Activated naive CD4-positive, alpha-beta T cell treated with anti-CD3 and anti-CD28 coated beads, Interleukin-2, amount 50 U/mL, for 16 hours (primary cell): ENCODE measurements around the gene HECTD4.
"Not testable (repeated sequence)": the region's sequence is repeated elsewhere in the genome, so short reads cannot be mapped to it uniquely, and the experiment has no call there.

Experiments used
- DNase-seq: peaks from one replicate; pipeline ENCODE4 v3.0.0-alpha.2; 2020

HECTD4 gene

DNA sequence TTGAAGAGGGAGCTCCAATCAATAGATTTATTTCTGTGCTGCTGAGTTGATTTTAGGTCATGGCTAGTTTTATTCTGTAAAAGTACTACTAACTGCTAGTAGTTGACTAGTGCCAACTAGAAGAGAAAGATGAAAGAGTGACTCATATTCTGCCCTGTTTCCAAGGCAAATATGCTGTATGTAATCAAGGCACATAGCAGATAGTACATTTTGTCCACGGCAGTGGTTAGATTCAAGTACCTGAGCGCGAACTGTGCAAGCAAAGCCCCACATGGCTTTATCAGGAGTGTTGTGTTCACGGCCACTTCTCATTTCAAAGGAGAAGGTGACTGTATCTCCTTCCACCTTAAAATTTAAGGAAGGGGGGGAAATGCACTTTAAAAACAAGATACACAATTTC is 130.0 kb downstream of the HECTD4 start:
- DNase-seq = no peak

- DNase-seq = not testable (repeated sequence)
Measured at GRCh38 chr12:112244902-112245301, 137.3 kb downstream of the HECTD4 start.

DNA sequence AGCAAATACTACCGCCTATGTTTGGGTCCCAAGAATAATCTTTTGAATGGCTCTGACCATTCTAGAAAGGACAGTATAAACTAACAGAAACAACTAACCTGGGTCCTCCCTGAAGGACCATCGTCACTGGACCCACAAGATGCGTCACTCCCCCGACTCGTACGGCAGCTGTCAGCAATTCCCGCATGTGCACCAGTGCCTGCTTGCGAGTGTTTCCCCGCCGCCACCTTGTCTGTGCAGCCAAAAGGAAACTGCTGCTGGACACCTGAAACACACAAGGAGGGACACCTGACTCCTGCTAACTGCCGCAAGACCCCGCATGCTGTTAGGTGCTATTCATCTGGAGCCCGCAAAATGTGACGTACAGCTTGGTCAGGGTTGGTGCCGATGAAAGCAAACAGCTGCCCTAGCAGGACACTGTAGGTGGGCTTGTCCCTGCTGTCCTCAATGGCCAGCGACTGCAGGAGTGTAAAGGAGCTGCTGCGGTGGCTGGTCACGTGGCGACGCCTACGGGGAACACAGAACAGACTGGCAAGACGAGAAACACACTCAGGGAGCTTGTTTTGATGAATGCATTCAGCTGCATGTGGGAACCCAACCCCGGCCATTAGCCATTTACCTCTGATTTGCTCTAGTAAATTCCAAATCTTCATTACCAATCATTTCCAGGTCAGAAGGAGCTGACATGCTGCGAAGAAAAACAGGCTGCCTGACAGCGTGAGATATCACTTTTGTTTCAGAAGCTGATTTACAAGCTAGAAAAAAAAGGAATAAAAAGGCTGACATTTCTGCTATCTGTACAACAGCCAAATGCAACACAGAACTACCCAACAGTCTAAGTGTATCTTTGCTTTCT is 138.7 kb downstream of the HECTD4 start:
- DNase-seq = no peak

DNA sequence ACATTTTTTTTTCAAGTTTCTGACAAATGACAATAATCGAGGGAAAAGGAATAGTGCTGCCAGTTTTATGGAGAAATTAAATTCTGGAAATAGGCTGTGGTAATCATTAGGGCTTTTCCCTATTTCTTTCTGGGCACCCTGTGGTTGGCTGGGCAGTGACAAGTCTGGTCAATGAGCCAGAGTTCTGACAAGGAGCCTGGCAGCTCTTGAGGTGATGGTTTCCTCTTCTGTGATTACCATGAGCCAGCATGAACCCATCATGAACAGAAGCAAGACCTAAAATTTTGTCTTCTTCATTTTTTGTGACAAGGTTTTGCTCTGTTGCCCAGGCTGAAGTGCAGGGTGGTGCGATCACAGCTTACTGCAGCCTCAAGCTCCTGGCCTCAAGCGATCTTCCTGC is 141.1 kb downstream of the HECTD4 start:
- no peak for DNase-seq

GRCh38 chr12:112239881-112240280 is 142.3 kb downstream of the HECTD4 start:
- DNase-seq = no peak

- no peak for DNase-seq
Measured at GRCh38 chr12:112239020-112239419, 143.2 kb downstream of the HECTD4 start.

- no peak for DNase-seq
Measured at GRCh38 chr12:112238441-112238840, 143.8 kb downstream of the HECTD4 start.

GRCh38 chr12:112236786-112237185 is 145.4 kb downstream of the HECTD4 start:
- DNase-seq = no peak

DNA sequence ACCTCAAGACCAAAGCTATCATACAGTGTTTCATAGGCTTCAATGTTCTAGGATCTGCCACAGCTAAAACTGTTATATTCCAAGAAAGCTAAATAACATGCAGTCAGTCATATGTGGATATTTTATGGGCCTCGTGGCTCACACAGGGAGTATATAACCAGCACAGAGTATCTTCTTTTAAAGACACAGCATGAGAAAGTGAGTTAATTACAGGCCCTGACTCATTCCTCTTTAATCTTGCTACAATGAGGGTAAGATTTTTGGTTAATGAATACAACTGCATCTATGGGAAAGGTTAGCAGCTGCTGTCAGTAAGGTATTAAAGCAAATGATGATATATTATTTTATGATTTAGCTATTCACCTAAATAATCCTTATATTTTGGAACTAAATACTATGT is 145.8 kb downstream of the HECTD4 start:
- DNase-seq = no peak

- DNase-seq = no peak
Measured at GRCh38 chr12:112234303-112234702, 147.9 kb downstream of the HECTD4 start.

DNA sequence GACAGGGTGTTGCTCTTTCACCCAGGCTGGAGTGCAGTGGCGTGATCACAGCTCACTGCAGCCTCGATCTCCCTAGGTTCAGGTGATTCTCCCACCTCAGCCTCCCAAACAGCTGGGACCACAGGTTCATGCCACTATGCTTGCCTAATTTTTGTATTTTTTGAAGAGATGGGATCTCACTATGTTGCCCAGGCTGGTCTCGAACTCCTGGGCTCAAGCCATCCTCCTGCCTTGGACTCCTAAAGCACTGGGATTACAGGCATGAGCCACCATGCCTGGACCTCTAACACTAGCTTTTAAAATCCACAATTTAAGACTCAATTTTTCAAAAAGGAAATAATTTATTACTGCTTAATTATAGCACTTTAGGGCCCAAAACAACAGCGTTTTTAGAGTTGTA is 149.0 kb downstream of the HECTD4 start:
- DNase-seq = no peak

DNA sequence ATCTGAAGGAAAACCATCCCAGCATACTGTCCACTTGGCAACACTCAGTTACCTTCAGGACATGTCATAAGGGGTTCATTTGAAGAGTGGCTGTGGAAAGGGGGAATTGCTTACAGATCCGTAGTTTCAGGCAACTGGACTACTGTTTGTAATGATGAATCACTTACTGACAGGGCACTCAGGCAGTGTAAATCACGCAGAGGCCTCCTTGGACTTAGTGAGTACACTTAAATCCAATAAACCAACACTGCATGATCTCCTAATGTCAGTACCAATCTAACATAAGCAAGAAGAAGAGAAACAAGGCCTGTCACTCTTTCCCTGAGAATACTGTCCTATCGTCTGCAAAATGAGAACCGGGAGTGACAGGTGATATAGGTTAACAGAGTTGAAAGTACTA is 152.1 kb downstream of the HECTD4 start:
- no peak for DNase-seq

- DNase-seq = no peak
Measured at GRCh38 chr12:112226768-112227167, 155.5 kb downstream of the HECTD4 start.

GRCh38 chr12:112220628-112221027 is 161.6 kb downstream of the HECTD4 start:
- DNase-seq = not testable (repeated sequence)

GRCh38 chr12:112219195-112219594 is 163.0 kb downstream of the HECTD4 start:
- DNase-seq = no peak

DNA sequence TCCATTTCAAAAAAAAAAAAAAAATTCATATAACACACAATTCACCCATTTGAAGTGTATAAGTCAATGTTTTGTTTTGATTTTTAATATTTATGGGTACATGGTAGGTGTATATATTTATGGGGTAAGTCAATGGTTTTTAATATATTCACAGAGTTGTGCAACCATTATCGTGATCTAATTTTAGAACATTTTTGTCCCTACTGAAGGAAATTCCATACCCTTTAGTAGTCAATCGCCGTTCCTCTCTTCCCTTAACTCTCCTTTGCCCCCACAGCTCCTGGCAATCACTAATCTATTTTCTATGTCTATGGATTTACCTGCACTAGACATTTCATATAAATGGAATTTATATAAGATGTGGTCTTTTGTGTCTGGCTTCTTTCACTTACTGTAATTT is 164.1 kb downstream of the HECTD4 start:
- no peak for DNase-seq

GRCh38 chr12:112217647-112218046 is 164.6 kb downstream of the HECTD4 start:
- no peak for DNase-seq

GRCh38 chr12:112216223-112216622 is 166.0 kb downstream of the HECTD4 start:
- no peak for DNase-seq

- DNase-seq = no peak
Measured at GRCh38 chr12:112214064-112214463, 168.2 kb downstream of the HECTD4 start.

- DNase-seq = no peak
Measured at GRCh38 chr12:112208301-112208910, 173.8 kb downstream of the HECTD4 start.

DNA sequence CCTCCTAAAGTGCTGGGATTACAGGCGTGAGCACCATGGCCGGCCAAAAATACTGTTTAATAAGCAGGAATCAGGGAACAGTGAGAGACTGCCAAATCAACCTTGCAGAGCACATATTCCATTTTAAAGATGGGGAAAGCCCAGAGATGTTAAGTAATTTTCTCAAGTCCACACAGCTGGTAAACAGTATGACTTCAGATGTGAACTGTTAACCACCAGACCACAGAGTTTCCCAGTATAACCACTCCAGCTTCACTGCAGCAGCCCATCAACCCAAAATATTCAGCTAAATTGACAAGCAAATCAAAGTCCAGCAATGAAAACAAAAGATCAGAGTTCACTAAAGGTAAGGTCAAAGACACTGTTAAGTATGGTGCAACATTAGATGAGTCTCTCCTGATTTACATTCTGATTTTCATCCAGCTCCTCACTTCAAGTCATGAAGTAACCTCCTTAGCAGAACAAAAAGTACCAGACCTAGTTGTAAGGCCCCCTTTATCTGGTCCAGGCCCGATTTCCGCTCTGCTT is 174.8 kb downstream of the HECTD4 start:
- no peak for DNase-seq

GRCh38 chr12:112206944-112207343 is 175.3 kb downstream of the HECTD4 start:
- no peak for DNase-seq

DNA sequence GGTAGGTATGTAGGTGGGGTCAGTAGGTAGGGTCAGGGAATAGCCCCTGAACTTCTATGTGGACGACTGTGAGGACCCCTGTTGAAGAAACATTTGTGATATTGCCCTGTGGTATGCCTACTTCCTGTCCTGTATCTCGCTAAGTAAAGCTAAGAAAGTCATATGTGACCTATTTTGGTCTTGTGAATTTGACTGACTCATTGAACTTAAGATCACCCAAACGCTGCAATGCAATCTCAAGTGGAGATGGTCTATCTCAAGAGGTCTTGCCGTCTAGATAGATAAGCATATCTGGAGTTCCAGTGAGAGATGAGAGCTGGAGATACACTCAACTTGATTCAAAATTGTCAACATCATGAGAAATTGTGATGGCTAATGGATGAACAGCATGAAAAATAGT is 183.1 kb downstream of the HECTD4 start:
- no peak for DNase-seq

GRCh38 chr12:112198120-112198733 is 184.0 kb downstream of the HECTD4 start:
- DNase-seq = peak; percentile 51
